A673 (cell line): ENCODE measurements around the gene ZFYVE19. TPM values are rescaled to one million over a fixed set of nuclear protein-coding genes. Genes with fewer than 3 reads are reported as not detected.
A peak's percentile ranks its signal among the peaks of the same experiment; 100 is the strongest.

Experiments
- BruUV-seq: library from RNA; stranded (reverse); fragments of 400-500 nt; replicated peaks from 2 replicates; lab custom pipeline; 2021; lab: Mats Ljungman, UMichigan
- CTCF ChIA-PET: fragments of 300-600 bp; sonication (Branson Sonifier 250); formaldehyde crosslinking; loops from one replicate; lab custom pipeline; 2022; ENCODE audit warnings: antibody characterized with exemption; lab: Charles Lee
- POLR2A ChIA-PET: fragments of 300-600 bp; sonication (Branson Sonifier 250); formaldehyde crosslinking; loops from one replicate; lab custom pipeline; 2022; ENCODE audit warnings: antibody characterized with exemption; ENCODE audit not compliant: low non-redundant PET; lab: Charles Lee
- DNase-seq: peaks from one replicate; pipeline ENCODE4 v3.0.0-alpha.2; 2015; ENCODE audit warnings: low spot score
- H3K27ac ChIP-seq: fragments of 200-600 bp; sonication (generic); 2 replicates; pipeline ENCODE4 v1.5.1; 2016; ENCODE audit warnings: mixed run types, low read depth, mild to moderate bottlenecking, mixed read lengths, antibody characterized with exemption, low read length; ENCODE audit not compliant: poor library complexity, severe bottlenecking
- H3K27me3 ChIP-seq: fragments of 200-600 bp; sonication (generic); replicated peaks from 2 replicates; pipeline ENCODE4 v1.6.1; 2017; ENCODE audit warnings: mixed run types, low read depth, mild to moderate bottlenecking, mixed read lengths, antibody characterized with exemption, low read length; ENCODE audit not compliant: insufficient read depth, poor library complexity
- H3K36me3 ChIP-seq: fragments of 200-600 bp; sonication (generic); 2 replicates; pipeline ENCODE4 v1.6.1; 2016; ENCODE audit warnings: mixed run types, mild to moderate bottlenecking, mixed read lengths, antibody characterized with exemption, low read length; ENCODE audit not compliant: insufficient read depth, poor library complexity, severe bottlenecking
- H3K4me1 ChIP-seq: fragments of 200-600 bp; sonication (generic); 2 replicates; pipeline ENCODE4 v1.6.1; 2017; ENCODE audit warnings: mixed run types, mild to moderate bottlenecking, mixed read lengths, antibody characterized with exemption, low read length; ENCODE audit not compliant: insufficient read depth, poor library complexity, severe bottlenecking
- H3K4me3 ChIP-seq: fragments of 200-600 bp; sonication (generic); 2 replicates; pipeline ENCODE4 v1.5.1; 2016; ENCODE audit warnings: low read depth, mixed run types, mild to moderate bottlenecking, mixed read lengths, low read length; ENCODE audit not compliant: poor library complexity, severe bottlenecking
- H3K9me3 ChIP-seq: fragments of 200-600 bp; sonication (generic); 2 replicates; pipeline ENCODE4 v1.6.1; 2016; ENCODE audit warnings: mixed run types, low read depth, mild to moderate bottlenecking, mixed read lengths, antibody characterized with exemption, low read length; ENCODE audit not compliant: poor library complexity, severe bottlenecking
- EZH2 ChIP-seq: fragments of 200-600 bp; sonication (generic); IDR thresholded peaks from 2 replicates; pipeline ENCODE4 v1.6.1; 2017; ENCODE audit warnings: borderline replicate concordance, low read depth, mild to moderate bottlenecking, mixed read lengths, antibody characterized with exemption, low read length; ENCODE audit not compliant: poor library complexity, severe bottlenecking
- intact Hi-C: fragments of 100-400 bp; cut with micrococcal nuclease; formaldehyde crosslinking; loops from one replicate; pipeline ENCODE4 v1.10.0; 2022; ENCODE audit not compliant: unreplicated experiment
- total RNA-seq: library from RNA; stranded (reverse); gene quantifications from 2 replicates; pipeline ENCODE4 v1.2.3, GENCODE V29; 2021
- TF ChIP-seq, protein P1 (sequence below): fragments of 300-800, 200-600 bp; sonication (generic); conservative IDR thresholded peaks from 2 replicates; pipeline ENCODE4 v1.5.1; 2017; ENCODE audit warnings: low read depth, mild to moderate bottlenecking, antibody characterized with exemption, low read length, moderate library complexity, mixed read lengths

Gene ZFYVE19
- total RNA-seq, 1 experiment from 2014 or later, result 26.4 TPM

DNA sequence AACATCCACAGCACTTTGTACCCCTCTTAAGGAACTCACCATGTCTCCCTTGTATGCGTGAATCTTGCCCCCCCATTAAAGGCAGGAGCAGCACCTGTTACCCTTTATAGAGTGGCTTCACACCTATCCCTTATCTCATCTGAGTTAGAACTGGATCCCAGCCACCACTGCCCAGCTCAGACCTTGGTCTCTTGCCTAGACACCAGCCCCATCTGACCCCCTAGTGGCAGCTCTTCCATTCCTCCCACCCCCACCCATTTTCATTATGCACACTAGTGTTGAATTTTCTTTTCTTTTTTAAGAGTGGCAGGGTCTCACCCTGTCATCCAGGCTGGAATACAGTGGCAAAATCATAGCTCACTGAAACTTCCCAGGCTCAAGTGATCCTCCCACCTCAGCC, 3.2 kb upstream of the ZFYVE19 start:
- Histone ChIP-seq H3K27ac (no peak overlapping the region), H3K27me3 (no peaks in the 10 kb centered on the region), H3K36me3 (no peaks in the 10 kb centered on the region), H3K4me1 (peaks cover 6% of the 10 kb centered on the region), H3K4me3 (no peak overlapping the region), H3K9me3 (no peaks in the 10 kb centered on the region)
- BruUV-seq, result no TSS peak
- ChIA-PET CTCF (no interaction called here), POLR2A (no interaction called here)
- intact Hi-C loops, result no loop called here
- TF ChIP-seq, protein P1, sequence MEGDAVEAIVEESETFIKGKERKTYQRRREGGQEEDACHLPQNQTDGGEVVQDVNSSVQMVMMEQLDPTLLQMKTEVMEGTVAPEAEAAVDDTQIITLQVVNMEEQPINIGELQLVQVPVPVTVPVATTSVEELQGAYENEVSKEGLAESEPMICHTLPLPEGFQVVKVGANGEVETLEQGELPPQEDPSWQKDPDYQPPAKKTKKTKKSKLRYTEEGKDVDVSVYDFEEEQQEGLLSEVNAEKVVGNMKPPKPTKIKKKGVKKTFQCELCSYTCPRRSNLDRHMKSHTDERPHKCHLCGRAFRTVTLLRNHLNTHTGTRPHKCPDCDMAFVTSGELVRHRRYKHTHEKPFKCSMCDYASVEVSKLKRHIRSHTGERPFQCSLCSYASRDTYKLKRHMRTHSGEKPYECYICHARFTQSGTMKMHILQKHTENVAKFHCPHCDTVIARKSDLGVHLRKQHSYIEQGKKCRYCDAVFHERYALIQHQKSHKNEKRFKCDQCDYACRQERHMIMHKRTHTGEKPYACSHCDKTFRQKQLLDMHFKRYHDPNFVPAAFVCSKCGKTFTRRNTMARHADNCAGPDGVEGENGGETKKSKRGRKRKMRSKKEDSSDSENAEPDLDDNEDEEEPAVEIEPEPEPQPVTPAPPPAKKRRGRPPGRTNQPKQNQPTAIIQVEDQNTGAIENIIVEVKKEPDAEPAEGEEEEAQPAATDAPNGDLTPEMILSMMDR, result no peak
- TF ChIP-seq EZH2, result no peak
- DNase-seq, result no peak

DNA sequence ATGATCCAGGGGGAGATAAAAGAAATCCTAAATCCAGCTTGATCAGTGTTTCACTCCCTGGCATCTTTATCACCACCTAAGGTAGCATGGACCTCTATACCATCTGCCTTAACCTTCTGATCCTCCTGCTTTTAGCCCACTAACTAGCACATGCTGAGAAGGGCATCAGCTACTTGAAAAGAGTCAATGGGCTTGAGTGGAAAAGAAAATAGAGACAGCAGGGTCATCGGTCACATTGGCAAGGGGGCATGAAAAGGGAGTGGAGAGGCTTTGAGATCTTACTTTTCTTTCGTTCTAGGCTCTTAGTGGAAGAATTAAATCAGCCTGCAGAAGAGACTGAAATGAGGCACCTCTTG, 239 bp upstream of the ZFYVE19 start:
- intact Hi-C loops, result no loop called here
- TF ChIP-seq, protein P1, result no peak
- no peak for TF ChIP-seq EZH2
- Histone ChIP-seq H3K4me3 (peak overlapping the region; percentile 97), H3K4me1 (peaks cover 6% of the 10 kb centered on the region), H3K27me3 (no peaks in the 10 kb centered on the region), H3K27ac (peak overlapping the region; percentile 94), H3K9me3 (no peaks in the 10 kb centered on the region), H3K36me3 (peaks cover 13% of the 10 kb centered on the region)
- CTCF ChIA-PET, result interaction anchor here (0.5 to 1.6 kb wide), 2 partner anchors 60 to 217 kb away, joined by 3 to 9 read pairs; no protein-coding TSS in a partner anchor
- TSS peak; percentile 79 for BruUV-seq
- POLR2A ChIA-PET, result no interaction called here
- DNase-seq, result no peak

DNA sequence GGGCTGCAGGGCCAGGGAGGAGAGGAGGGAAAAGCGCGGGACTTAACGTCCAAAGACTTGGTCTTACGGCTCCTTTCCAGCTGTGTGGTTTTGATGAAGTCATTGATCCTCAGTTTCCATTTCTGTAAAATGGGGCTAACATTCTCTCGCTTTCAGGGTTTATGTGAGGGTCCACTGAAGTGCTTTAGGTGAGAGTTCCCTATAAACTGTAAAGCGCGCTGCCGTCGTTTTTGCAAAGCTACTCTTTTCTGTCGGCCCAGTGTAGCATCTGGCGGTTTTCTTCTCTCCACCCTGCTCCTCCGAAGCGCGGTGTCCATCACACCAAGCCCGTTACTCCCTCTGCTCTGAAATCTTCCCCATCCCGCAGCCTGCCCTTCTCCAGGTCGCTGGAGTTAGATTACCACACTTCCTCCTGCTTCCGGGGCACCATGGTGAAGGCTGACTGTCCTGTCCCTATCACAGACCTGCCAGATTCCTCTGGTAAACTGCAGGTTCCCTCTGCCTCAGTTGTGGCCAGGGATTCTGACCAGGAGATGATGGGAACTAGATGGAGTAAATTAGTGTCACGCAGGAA, 1.1 kb downstream of the ZFYVE19 start:
- Histone ChIP-seq H3K9me3 (no peaks in the 10 kb centered on the region), H3K4me1 (peaks cover 6% of the 10 kb centered on the region), H3K27ac (peak overlapping the region; percentile 94), H3K4me3 (peak overlapping the region; percentile 97), H3K36me3 (peaks cover 13% of the 10 kb centered on the region), H3K27me3 (no peaks in the 10 kb centered on the region)
- CTCF ChIA-PET, result interaction anchor here (1.6 kb wide), 1 partner anchor 61 kb away, joined by 3 read pairs; no protein-coding TSS in a partner anchor
- TF ChIP-seq, protein P1, result no peak
- TF ChIP-seq EZH2, result no peak
- BruUV-seq, result no TSS peak
- intact Hi-C loops, result no loop called here
- DNase-seq, result no peak
- POLR2A ChIA-PET, result no interaction called here
